Tibial artery (tissue), 4 donors: ENCODE data around the gene CEP131.

Experiments
- DNase-seq, 2 donors: peaks; one replicate each; pipeline ENCODE4 v3.0.0-alpha.2; 2019
- H3K27ac ChIP-seq, 2 donors: fragments of 200-600 bp; sonication (generic) in 1 of 2; 1 replicate in 1 of 2; 2 replicates in 1 of 2; pipeline ENCODE4 v1.5.1; 2018 to 2019; ENCODE audit warnings: mild to moderate bottlenecking in 1 of 2
- H3K27me3 ChIP-seq, 2 donors: fragments of 200-600 bp; sonication (generic) in 1 of 2; one replicate each; pipeline versions ENCODE4 v1.5.1 to v1.6.0; 2016 to 2019
- H3K36me3 ChIP-seq, 3 donors: fragments of 200-600 bp; sonication (generic) in 2 of 3; one replicate each; pipeline ENCODE4 v1.5.1; 2016 to 2019; ENCODE audit warnings: mild to moderate bottlenecking in 2 of 3
- H3K4me1 ChIP-seq, 4 donors: fragments of 200-600 bp; sonication (generic) in 2 of 4; 1 replicate in 3 of 4; 2 replicates in 1 of 4; pipeline ENCODE4 v1.5.1; 2016 to 2019
- H3K4me3 ChIP-seq, 2 donors: fragments of 200-600 bp; sonication (generic) in 1 of 2; 1 replicate in 1 of 2; 2 replicates in 1 of 2; pipeline ENCODE4 v1.5.1; 2018 to 2019; ENCODE audit warnings: mild to moderate bottlenecking in 2 of 2
- H3K9me3 ChIP-seq, 3 donors: fragments of 200-600 bp; sonication (generic) in 1 of 3; one replicate each; pipeline ENCODE4 v1.5.1; 2016 to 2019
- intact Hi-C: fragments of 100-400 bp; cut with DNase I; formaldehyde crosslinking; loops from one replicate; pipeline ENCODE4 v1.15.0; 2023; ENCODE audit warnings: low total_unique reads
- TF ChIP-seq, protein P1 (sequence below), 2 experiments: fragments of 200-600 bp in 1 of 2; fragments of 450-650 bp in 1 of 2; IDR thresholded peaks; one replicate each; pipeline ENCODE4 v1.5.1; 2017 to 2019; ENCODE audit warnings: antibody characterized with exemption in 2 of 2, mild to moderate bottlenecking in 1 of 2, moderate library complexity in 1 of 2

CEP131 gene

DNA sequence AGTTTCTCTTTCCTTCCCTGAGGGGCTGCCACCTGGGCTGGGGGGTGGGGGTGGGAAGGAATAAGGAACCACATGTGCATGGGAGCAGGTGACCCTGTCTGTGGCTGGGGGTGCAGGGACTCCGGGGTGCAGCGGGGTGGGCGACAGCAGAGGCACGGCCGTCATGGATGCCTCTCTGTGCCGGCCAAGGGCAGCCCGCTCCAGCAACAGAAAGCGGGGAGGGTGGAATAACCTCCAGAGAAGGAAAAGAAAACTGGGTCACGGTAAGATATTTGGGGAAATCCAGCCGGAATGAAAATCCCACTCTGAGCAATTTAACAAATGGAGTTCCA lies 20.5 kb upstream of the CEP131 start:
- Histone ChIP-seq H3K9me3 (no peaks in the 10 kb centered on the region), H3K27me3 (no peaks in the 10 kb centered on the region), H3K4me3 (no peak overlapping the region), H3K36me3 (peaks cover 0 to 31% (median 7%) of the 10 kb centered on the region in 3 donors), H3K27ac (no peak overlapping the region), H3K4me1 (peaks cover 0 to 32% (median 10%) of the 10 kb centered on the region in 4 donors)
- TF ChIP-seq, protein P1, sequence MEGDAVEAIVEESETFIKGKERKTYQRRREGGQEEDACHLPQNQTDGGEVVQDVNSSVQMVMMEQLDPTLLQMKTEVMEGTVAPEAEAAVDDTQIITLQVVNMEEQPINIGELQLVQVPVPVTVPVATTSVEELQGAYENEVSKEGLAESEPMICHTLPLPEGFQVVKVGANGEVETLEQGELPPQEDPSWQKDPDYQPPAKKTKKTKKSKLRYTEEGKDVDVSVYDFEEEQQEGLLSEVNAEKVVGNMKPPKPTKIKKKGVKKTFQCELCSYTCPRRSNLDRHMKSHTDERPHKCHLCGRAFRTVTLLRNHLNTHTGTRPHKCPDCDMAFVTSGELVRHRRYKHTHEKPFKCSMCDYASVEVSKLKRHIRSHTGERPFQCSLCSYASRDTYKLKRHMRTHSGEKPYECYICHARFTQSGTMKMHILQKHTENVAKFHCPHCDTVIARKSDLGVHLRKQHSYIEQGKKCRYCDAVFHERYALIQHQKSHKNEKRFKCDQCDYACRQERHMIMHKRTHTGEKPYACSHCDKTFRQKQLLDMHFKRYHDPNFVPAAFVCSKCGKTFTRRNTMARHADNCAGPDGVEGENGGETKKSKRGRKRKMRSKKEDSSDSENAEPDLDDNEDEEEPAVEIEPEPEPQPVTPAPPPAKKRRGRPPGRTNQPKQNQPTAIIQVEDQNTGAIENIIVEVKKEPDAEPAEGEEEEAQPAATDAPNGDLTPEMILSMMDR (IDR thresholded peaks at IDR 0.05) = no peak
- DNase-seq = no peak
- intact Hi-C loops = no loop called here

GRCh38 chr17:81242421-81243332 lies 19.9 kb upstream of the CEP131 start:
- no peaks in the 10 kb centered on the region for H3K27me3 ChIP-seq
- TF ChIP-seq, protein P1 (IDR thresholded peaks at IDR 0.05) = no peak
- H3K9me3 ChIP-seq = no peaks in the 10 kb centered on the region
- DNase-seq = no peak
- no peak overlapping the region for H3K27ac ChIP-seq
- intact Hi-C loops = no loop called here
- no peak overlapping the region for H3K4me3 ChIP-seq
- peaks cover 0 to 28% (median 7%) of the 10 kb centered on the region in 3 donors for H3K36me3 ChIP-seq
- H3K4me1 ChIP-seq = peaks cover 0 to 38% (median 16%) of the 10 kb centered on the region in 4 donors

GRCh38 chr17:81241648-81242420 lies 19.1 kb upstream of the CEP131 start:
- Histone ChIP-seq H3K27ac (no peak overlapping the region), H3K4me1 (peaks cover 0 to 46% (median 25%) of the 10 kb centered on the region in 4 donors), H3K9me3 (no peaks in the 10 kb centered on the region), H3K4me3 (no peak overlapping the region), H3K36me3 (peaks cover 0 to 29% (median 1%) of the 10 kb centered on the region in 3 donors), H3K27me3 (no peaks in the 10 kb centered on the region)
- intact Hi-C loops = loop anchor here (2.0 kb wide), 1 partner anchor 99 kb away; no protein-coding TSS in a partner anchor
- TF ChIP-seq, protein P1 (IDR thresholded peaks at IDR 0.05) = peak; percentile 87 to 88
- DNase-seq = peak in 1 of 2 donors; percentile 52

DNA sequence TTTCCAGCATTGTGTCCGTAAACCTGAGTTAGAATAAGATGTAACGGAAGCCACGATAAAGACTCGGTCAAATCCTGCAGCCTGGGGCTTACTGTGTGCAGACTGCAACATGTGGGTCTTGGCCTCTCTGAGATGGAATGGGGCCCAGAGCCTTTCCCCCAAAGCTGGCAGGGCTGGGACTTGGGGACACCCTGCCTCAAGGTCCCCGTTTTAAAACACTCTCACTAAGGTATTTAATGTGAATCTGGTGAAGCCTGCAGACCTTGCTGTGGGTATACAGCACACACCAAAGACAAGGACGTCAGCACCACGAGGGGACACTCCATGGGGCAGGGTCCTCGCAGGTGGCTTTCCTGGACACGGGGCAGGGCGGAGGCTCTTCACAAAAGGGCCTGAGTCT lies 18.4 kb upstream of the CEP131 start:
- H3K36me3 ChIP-seq = peaks cover 0 to 33% (median 0%) of the 10 kb centered on the region in 3 donors
- H3K27ac ChIP-seq = no peak overlapping the region
- intact Hi-C loops = loop anchor here (2.0 kb wide), 1 partner anchor 98 kb away; no protein-coding TSS in a partner anchor

DNA sequence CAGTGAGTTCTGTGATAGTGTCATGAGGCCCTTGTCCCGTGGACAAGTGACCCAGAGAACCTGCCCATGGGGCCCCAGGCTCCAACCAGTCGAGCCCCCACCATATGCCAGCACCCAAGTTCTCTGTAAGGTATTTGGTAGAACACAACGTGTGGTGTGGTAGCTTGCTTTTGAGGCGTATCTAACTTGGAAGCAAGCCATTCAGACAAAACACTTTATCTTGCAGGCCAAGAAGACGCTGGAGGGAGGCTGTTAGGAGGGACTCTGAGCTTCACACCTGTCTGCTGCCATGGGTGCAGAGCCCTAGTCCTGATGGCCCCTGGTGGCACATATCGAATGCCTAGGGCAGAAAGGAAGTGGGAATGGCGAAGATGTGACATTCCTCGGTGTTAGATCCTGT lies 18.0 kb upstream of the CEP131 start:
- intact Hi-C loops = loop anchor here (2.0 kb wide), 1 partner anchor 98 kb away; no protein-coding TSS in a partner anchor
- H3K27ac ChIP-seq = no peak overlapping the region
- TF ChIP-seq, protein P1 (IDR thresholded peaks at IDR 0.05) = no peak
- no peak overlapping the region for H3K4me3 ChIP-seq
- no peaks in the 10 kb centered on the region for H3K9me3 ChIP-seq
- DNase-seq = no peak
- peaks cover 0 to 53% (median 33%) of the 10 kb centered on the region in 4 donors for H3K4me1 ChIP-seq
- H3K27me3 ChIP-seq = no peaks in the 10 kb centered on the region
- H3K36me3 ChIP-seq = peaks cover 0 to 30% (median 0%) of the 10 kb centered on the region in 3 donors

More for the DNA sequence above, 18.4 kb upstream of the CEP131 start:
- Histone ChIP-seq H3K4me3 (no peak overlapping the region), H3K9me3 (no peaks in the 10 kb centered on the region), H3K27me3 (no peaks in the 10 kb centered on the region), H3K4me1 (peaks cover 0 to 53% (median 31%) of the 10 kb centered on the region in 4 donors)
- DNase-seq = no peak
- TF ChIP-seq, protein P1 (IDR thresholded peaks at IDR 0.05) = no peak
